GM19043 (cell line): ENCODE measurements around the gene SUDS3.
"Not testable (repeated sequence)": the region's sequence is repeated elsewhere in the genome, so short reads cannot be mapped to it uniquely, and the experiment has no call there.

Source experiments
- ATAC-seq: cut with Tn5 transposase; IDR thresholded peaks from one replicate; pipeline ENCODE4 v1.9.1; 2021; ENCODE audit warnings: low read depth; ENCODE audit not compliant: unreplicated experiment

SUDS3 gene, protein sequence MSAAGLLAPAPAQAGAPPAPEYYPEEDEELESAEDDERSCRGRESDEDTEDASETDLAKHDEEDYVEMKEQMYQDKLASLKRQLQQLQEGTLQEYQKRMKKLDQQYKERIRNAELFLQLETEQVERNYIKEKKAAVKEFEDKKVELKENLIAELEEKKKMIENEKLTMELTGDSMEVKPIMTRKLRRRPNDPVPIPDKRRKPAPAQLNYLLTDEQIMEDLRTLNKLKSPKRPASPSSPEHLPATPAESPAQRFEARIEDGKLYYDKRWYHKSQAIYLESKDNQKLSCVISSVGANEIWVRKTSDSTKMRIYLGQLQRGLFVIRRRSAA

GRCh38 chr12:118376089-118377020, at the start of gene SUDS3:
Gene SUDS3, plus strand, starts transcription at chr12:118376555. Its CDS starts 137 bp downstream, at chr12:118376692.
- peak; percentile 27 for ATAC-seq

GRCh38 chr12:118326991-118327390, 49.4 kb upstream of the SUDS3 start:
- no peak for ATAC-seq

GRCh38 chr12:118327391-118327790, 49.0 kb upstream of the SUDS3 start:
- ATAC-seq, result no peak

DNA sequence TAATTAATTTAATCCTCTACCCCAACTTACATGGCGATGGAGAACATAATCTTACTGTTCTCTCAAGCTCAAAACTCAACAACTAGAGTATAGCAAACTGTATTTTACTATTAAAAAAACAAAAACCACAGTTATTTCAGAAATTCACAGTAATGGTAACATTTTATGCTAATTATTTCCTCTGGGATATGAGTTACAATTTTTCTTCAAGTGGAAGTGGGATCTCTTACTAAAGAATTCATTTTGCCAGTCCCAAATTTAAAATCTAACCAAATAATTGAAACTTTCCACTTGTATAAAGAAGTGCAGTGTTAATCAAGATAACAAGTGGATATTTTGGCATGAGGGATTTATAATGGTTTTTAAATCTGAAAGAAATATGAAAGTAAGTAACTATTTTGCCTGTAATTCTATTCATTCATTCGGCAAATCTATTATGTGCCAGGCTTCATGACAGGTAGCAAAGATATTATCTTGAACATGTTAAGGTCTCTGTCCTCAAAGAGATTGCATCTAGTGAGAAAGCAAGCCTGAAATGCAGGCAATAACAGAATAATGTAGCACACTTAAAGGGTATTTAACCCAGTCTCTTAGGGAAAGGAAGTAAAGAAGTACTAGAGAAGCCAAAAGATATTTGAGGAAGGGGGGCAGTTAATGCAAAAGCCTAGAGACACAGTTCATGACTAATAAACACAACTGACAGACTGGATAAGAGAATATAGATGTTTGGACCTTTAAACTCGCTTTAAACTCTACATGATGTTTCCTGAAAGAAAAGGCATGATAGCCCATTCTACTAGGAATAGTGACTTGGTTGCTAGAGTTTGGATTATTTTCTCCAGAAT, 47.6 kb upstream of the SUDS3 start:
- ATAC-seq, result no peak

DNA sequence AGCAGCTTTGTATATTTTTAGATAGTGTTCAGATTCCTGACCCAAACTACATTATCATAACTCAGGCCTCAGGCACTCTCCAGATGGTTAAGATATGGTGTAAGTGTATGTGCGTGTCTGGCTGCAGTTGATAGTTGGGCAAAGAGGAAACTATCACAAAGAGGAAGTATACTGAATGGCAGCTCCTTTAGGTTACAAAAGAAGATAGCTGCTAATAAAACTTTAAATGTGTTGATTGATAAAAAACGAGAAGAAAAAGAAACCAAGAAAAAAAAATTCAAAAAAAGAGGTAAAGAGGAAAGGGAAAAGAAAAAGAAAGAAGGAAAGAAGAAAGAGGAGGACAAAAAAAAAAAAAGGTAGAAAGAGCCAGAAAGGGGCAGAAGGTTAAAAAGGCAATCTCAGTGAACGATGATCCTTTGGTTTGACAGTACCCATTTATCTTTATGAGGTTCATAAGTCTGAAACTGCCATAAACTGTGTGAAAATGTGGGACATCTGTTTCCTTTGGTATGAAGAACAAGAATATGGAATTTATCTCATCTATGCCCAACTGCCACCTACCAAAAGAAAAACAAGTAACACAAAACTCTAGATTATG, 45.8 kb upstream of the SUDS3 start:
- ATAC-seq, result peak; percentile 78

GRCh38 chr12:118332511-118332910, 43.8 kb upstream of the SUDS3 start:
- ATAC-seq, result no peak

GRCh38 chr12:118334241-118334640, 42.1 kb upstream of the SUDS3 start:
- ATAC-seq, result no peak

DNA sequence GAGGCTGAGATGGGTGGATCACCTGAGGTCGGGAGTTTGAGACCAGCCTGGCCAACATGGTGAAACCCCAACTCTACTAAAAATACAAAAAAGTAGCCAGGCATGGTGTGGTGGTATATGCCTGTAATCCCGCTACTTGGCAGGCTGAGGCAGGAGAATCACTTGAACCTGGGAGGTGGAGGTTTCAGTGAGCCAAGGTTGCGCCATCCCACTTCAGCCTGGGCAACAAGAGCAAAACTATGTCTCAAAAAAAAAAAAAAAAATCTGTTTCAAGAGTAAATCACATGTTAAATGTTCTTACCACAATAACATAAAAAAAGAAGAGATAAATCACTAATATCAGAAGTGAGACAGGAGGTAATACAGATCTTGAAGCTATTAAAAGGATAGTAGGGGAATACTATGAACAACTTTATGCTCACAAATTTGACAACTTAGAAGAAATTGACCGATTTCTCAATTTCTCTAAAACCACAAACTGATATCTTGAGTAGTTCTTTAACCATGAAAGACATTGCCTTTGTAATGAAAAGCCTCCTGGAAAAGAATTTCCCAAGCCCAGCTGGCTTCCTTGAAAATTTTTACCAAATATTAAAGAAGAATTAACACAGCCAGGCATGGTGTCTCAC, 41.3 kb upstream of the SUDS3 start:
- ATAC-seq, result no peak

GRCh38 chr12:118336123-118336522, 40.2 kb upstream of the SUDS3 start:
- ATAC-seq, result no peak

- ATAC-seq, result no peak
Measured at GRCh38 chr12:118337194-118337838, 39.0 kb upstream of the SUDS3 start.

GRCh38 chr12:118342090-118342489, 34.3 kb upstream of the SUDS3 start:
- no peak for ATAC-seq

GRCh38 chr12:118344829-118345228, 31.5 kb upstream of the SUDS3 start:
- ATAC-seq, result no peak

GRCh38 chr12:118345355-118345754, 31.0 kb upstream of the SUDS3 start:
- ATAC-seq, result no peak

GRCh38 chr12:118346895-118347294, 29.5 kb upstream of the SUDS3 start:
- ATAC-seq, result peak; percentile 63

GRCh38 chr12:118347916-118348315, 28.4 kb upstream of the SUDS3 start:
- no peak for ATAC-seq

DNA sequence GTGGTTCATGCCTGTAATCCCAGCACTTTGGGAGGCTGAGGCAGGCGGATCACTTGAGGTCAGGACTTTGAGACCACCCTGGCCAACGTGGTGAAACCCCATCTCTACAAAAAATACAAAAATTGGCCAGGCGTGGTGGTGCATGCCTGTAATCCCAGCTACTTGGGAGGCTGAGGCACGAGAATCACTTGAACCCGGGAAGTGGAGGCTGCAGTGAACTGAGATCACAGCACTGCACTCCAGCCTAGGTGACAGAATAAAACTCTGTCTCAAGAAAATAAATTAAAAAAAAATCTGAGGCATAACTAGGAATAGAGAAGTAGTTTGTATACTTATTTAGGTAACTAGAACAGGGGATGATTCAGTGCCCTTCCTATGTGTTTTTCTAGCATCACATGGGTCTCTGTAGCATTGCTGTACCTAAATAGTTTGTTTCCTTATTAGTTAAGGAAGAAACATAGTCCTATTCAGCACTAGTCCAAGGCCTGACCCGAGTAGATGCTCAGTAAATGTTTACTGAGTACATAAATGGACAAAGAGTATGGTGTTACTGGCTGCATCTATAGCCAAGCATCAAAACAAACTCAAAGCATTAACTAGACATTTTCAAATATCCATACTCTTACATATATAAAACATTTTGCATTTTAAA, 25.3 kb upstream of the SUDS3 start:
- ATAC-seq, result no peak

DNA sequence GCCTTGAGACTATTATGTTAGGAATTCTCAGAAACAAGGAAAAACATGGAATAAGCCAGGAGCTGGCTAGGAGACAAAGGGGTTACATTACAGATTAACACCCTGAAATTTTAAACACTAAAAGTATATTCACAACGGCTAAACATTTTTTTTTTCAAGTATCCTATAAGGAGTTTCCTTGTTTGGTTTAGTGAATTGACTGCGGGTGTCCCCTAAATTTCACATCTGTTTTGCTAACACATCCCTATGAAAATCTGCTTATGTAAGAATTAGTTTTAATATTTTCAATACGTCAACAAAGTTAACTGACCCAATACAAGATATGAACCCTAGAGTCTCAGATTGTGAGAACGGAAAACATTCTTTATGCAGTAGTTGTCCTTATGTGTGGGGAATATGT, 22.6 kb upstream of the SUDS3 start:
- no peak for ATAC-seq

DNA sequence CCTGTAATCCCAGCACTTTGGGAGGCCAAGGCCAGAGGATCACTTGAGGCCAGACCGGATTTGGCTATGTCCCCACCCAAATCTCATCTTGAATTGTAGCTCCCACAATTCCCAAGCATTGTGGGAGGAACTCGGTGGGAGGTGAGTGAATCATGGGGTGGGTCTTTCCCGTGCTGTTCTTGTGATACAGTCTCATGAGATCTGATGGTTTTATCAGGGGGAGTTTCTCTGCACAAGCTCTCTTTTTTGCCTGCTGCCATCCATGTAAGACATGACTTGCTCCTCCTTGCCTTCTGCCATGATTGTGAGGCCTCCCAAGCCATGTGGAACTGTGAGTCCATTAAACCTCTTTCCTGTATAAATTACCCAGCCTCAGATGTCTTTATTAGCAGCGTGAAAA, 21.9 kb upstream of the SUDS3 start:
- not testable (repeated sequence) for ATAC-seq

- ATAC-seq, result no peak
Measured at GRCh38 chr12:118354903-118355302, 21.5 kb upstream of the SUDS3 start.
